Left forelimb (tissue), 1 donor: ENCODE data around the gene RSBN1.
"Not testable (repeated sequence)": the region's sequence is repeated elsewhere in the genome, so short reads cannot be mapped to it uniquely, and the experiment has no call there.

Source experiments
- DNase-seq: peaks from one replicate; pipeline ENCODE4 v3.0.0-alpha.2; 2018; ENCODE audit warnings: low spot score

Gene RSBN1

DNA sequence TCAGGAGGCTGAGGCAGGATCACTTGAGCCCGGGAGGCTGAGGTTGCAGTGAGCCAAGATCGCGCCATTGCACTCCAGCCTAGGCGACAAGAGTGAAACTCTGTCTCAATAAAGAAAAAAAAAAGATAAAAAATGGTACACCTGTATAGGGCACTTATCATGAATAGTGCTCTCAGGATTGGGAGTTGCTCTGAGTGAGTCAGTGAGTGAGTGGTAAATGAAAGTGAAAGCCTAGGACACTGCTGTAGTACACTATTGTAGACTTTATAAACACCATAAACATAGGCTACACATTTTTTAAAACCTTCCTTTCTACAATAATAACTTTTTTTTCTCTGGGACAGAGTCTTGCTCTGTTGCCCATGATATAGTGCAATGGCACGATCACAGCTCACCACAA, 69.8 kb downstream of the RSBN1 start:
- DNase-seq, result no peak

- no peak for DNase-seq
Measured at GRCh38 chr1:113734357-113735055, 77.8 kb downstream of the RSBN1 start.

DNA sequence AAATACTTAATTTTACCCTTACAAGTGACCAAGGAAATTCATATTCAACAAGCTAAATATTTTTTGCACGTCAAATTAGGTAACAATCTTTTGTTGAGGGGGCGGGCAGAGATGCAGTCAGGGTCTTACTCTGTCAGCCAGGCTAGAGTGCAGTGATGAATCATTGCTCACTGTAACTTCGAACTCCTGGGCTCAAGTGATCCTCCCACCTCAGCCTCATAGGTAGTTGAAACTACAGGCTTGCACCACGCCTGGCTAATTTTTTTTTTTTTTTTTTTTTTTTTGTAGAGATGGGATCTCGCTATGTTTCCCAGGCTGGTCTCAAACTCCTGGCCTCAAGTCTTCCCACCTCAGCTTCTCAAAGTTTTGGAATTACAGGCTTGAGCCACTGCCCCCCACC, 79.5 kb downstream of the RSBN1 start:
- DNase-seq, result no peak

- no peak for DNase-seq
Measured at GRCh38 chr1:113721010-113721409, 91.3 kb downstream of the RSBN1 start.

DNA sequence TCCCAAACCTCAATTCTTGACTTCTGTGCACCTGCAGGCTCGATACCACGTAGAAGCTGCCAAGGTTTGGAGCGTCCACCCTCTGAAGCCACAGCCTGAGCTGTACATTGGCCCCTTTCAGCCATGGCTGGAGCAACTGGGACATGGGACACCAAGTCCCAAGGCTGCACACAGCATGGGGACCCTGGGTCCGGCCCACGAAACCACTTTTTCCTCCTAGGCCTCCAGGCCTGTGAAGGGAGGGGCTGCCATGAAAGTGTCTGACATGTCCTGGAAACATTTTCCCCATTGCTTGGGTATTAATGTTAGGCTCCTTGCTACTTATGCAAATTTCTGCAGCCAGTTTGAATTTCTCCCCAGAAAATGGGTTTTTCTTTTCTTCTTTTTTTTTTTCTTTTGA, 93.7 kb downstream of the RSBN1 start:
- DNase-seq, result not testable (repeated sequence)

- DNase-seq, result not testable (repeated sequence)
Measured at GRCh38 chr1:113717506-113717905, 94.8 kb downstream of the RSBN1 start.

DNA sequence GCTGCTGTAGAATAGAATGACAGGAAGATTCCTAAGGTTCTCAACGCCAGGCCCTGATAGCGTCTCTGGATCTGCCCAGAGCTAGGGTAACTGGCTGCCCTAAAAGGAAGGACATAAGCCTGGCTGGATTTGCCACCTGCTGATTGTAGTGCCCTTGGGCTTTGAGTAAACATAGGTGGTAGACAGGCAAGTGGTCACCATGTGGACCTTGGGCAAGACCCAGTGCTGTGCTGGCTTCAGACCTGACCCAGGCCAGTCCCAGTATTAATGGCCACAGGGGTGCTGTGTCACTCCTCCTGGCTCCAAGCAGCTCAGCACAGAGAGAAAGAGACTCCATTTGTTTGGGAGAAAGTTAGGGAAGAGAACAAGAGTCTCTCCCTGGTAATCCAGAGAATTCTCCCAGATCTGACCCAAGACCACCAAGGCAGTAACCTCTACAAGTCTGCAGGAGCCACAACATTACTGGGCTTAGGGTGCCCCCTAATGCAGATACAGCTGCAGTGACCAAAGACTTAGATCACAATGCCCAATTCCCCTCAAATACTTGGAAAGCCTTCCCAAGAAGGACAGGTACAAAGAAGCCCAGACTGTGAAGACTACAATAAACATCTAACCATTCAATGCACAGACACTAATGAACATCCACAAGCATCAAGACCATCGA, 97.5 kb downstream of the RSBN1 start:
- no peak for DNase-seq
